Measurements from ENCODE around the gene FRY. TPM values are rescaled to one million over a fixed set of nuclear protein-coding genes. Genes with fewer than 3 reads are reported as not detected.

Gene FRY
- total and polyA plus RNA-seq, 8 donors, result 5.6 to 27.9 (median 21.1) TPM

DNA sequence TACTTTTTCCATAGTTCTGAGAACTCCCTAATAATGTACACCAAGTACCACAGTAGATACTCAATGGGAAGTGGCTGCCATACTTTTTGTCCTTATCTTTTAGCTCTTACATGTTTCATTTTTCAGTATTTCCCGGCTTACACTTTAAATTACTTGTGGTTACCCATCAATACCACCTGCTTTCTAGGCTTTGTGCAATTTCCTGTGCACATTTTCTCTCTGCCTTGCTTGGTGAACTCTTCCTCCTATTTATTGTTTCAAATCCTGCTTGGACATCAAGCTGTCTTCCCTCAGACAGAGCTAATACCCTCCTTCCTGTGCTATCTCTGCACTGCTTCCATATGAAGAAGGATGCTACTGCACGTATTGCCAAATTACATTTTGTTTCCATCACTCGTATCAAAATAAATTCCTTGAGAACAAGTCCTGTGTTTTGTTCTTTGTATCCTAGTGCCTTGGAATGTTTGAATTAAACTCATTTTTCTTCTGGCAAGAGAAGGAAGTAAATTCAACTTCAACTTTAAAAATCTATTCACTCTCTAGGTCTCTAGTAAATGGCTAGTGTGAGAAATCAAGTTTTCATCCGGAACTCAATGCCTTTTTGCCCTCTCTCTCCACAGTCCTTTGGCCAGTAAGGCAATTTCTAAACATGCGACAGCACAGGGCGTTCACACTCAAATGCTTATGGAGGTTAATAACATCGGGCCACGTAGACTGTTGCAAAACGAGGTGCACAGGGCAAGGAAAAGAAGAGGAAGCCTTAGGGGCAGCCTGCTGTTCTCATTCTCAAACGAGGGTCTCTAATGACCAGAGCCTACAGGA is 277.9 kb downstream of the FRY start:
- intact Hi-C loops (cut with DNase I), result loop anchor here in 1 of 3 donors (10.0 kb wide), 2 partner anchors 295 to 395 kb away; no protein-coding TSS in a partner anchor
- H3K9me3 ChIP-seq, result no peaks in the 10 kb centered on the region
- ATAC-seq, result peak; percentile 53 to 72 (median 71)
- peak overlapping the region in 2 of 4 donors; percentile 20 to 28 for H3K4me3 ChIP-seq
- FAIRE-seq, result no peak
- TF ChIP-seq CTCF (IDR thresholded peaks at IDR 0.05), result no peak
- WGBS, 2 donors, result 31 to 33% methylated on average over 10 of the region's 10 CpGs
- no peaks in the 10 kb centered on the region for H3K27me3 ChIP-seq
- H3K36me3 ChIP-seq, result no peaks in the 10 kb centered on the region
- peaks cover 0 to 5% (median 0%) of the 10 kb centered on the region in 3 donors for H3K4me1 ChIP-seq
- H3K27ac ChIP-seq, result no peak overlapping the region
- DNase-seq, result no peak

- Histone ChIP-seq H3K4me3 (peak overlapping the region in 2 of 4 donors; percentile 20 to 28), H3K9me3 (no peaks in the 10 kb centered on the region), H3K4me1 (peaks cover 0 to 5% (median 0%) of the 10 kb centered on the region in 3 donors), H3K27ac (no peak overlapping the region), H3K27me3 (no peaks in the 10 kb centered on the region), H3K36me3 (no peaks in the 10 kb centered on the region)
- peak in 1 of 6 donors; percentile 29 for DNase-seq
- intact Hi-C loops (cut with DNase I), result no loop called here
- peak; percentile 78 to 89 (median 86) for ATAC-seq
- WGBS, 2 donors, result 28 to 35% methylated on average over 12 of the region's 12 CpGs
- peak; percentile 57 to 71 (median 62) for TF ChIP-seq CTCF (IDR thresholded peaks at IDR 0.05)
- FAIRE-seq, result no peak
Measured at GRCh38 chr13:32310134-32310706, 278.6 kb downstream of the FRY start.

- ATAC-seq, result no peak
- 78 to 93% methylated on average over 35 to 36 of the region's 36 CpGs for WGBS, 2 donors
Measured at GRCh38 chr13:32311188-32311897, 279.8 kb downstream of the FRY start.

More at GRCh38 chr13:32311188-32311897, 279.8 kb downstream of the FRY start:
- Histone ChIP-seq H3K4me1 (peaks cover 0 to 6% (median 0%) of the 10 kb centered on the region in 3 donors), H3K27ac (no peak overlapping the region), H3K27me3 (no peaks in the 10 kb centered on the region), H3K9me3 (no peaks in the 10 kb centered on the region), H3K4me3 (no peak overlapping the region), H3K36me3 (no peaks in the 10 kb centered on the region)
- peak in 2 of 6 donors; percentile 18 to 66 for DNase-seq
- intact Hi-C loops (cut with DNase I), result no loop called here
- no peak for FAIRE-seq
- no peak for TF ChIP-seq CTCF (IDR thresholded peaks at IDR 0.05)
